ENCODE results near the gene CREBZF. TPM values are rescaled to one million over a fixed set of nuclear protein-coding genes. Genes with fewer than 3 reads are reported as not detected.

CREBZF gene
- total and polyA plus RNA-seq, 8 donors = 30.2 to 137 (median 119) TPM

DNA sequence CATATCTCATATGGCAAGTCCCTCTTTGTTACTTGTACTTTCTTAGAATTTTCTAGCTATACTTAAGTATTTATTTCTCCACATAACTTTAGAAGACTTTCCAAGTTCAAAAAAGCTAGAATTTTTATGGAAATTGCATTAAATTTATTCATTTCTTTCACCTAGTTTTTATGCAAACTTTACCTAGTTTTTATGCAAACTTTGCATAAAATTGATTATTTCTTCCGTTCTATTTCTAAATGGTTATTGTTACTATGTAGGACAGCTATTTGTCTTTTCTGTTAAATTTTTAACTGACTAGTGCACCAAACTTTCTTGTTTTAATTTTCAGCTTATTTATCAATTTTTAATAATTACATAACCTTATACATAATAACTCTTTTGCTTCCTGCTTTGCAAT lies 3.2 kb upstream of the CREBZF start:
- no peaks in the 10 kb centered on the region for H3K9me3 ChIP-seq
- TF ChIP-seq, protein P1, sequence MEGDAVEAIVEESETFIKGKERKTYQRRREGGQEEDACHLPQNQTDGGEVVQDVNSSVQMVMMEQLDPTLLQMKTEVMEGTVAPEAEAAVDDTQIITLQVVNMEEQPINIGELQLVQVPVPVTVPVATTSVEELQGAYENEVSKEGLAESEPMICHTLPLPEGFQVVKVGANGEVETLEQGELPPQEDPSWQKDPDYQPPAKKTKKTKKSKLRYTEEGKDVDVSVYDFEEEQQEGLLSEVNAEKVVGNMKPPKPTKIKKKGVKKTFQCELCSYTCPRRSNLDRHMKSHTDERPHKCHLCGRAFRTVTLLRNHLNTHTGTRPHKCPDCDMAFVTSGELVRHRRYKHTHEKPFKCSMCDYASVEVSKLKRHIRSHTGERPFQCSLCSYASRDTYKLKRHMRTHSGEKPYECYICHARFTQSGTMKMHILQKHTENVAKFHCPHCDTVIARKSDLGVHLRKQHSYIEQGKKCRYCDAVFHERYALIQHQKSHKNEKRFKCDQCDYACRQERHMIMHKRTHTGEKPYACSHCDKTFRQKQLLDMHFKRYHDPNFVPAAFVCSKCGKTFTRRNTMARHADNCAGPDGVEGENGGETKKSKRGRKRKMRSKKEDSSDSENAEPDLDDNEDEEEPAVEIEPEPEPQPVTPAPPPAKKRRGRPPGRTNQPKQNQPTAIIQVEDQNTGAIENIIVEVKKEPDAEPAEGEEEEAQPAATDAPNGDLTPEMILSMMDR (IDR thresholded peaks at IDR 0.05) = no peak
- H3K4me3 ChIP-seq = no peak overlapping the region
- H3K4me1 ChIP-seq = peaks cover 0 to 4% of the 10 kb centered on the region in 2 donors
- intact Hi-C loops (cut with DNase I) = no loop called here
- no peaks in the 10 kb centered on the region for H3K36me3 ChIP-seq
- DNase-seq = no peak
- H3K27ac ChIP-seq = no peak overlapping the region
- no peak for ATAC-seq
- H3K27me3 ChIP-seq = no peaks in the 10 kb centered on the region

DNA sequence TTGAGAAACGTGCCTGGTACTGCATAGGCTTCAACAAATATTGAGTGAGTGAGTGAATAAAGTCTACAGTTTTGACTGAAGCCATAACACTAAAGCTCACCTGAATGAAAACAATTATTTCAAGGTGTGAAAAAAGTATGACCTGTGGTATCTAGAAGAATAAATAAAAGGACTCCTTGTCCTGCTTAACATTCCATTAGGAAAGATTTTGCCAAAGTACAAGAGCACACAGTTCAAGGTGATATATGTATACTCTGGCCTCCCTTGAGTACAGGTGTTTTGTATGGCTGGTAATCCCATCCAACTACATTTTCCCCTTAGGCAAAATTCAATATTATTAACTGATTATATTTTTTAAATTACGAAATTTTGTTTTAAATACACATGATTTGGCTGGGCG lies 1.8 kb upstream of the CREBZF start:
- H3K27ac ChIP-seq = no peak overlapping the region
- no peak for ATAC-seq
- TF ChIP-seq, protein P1 (IDR thresholded peaks at IDR 0.05) = no peak
- no peaks in the 10 kb centered on the region for H3K27me3 ChIP-seq
- H3K36me3 ChIP-seq = no peaks in the 10 kb centered on the region
- peaks cover 13 to 18% of the 10 kb centered on the region in 2 donors for H3K4me1 ChIP-seq
- intact Hi-C loops (cut with DNase I) = no loop called here
- H3K9me3 ChIP-seq = no peaks in the 10 kb centered on the region
- DNase-seq = no peak
- H3K4me3 ChIP-seq = no peak overlapping the region

DNA sequence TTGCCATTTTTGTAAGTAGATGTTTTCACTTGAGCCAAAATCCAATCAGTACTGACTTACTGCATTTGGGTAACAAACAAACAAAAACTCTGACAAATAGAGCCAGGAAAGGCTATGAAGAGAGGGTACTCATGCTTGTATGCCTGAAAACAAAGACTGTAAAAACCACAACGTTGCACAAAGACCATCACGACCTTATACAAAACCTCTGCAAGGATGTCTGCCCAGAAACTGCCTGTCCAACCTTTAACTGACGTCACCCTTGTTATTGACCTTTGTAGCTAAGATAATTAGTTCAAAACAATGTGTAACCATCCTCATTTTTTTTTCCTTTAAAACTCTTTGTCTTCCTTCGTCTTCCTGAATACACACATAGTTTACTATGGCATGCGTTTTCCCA lies 804 bp upstream of the CREBZF start:
- intact Hi-C loops (cut with DNase I) = no loop called here
- peaks cover 16 to 28% of the 10 kb centered on the region in 2 donors for H3K4me1 ChIP-seq
- no peaks in the 10 kb centered on the region for H3K9me3 ChIP-seq
- H3K36me3 ChIP-seq = no peaks in the 10 kb centered on the region
- TF ChIP-seq, protein P1 (IDR thresholded peaks at IDR 0.05) = no peak
- no peak for ATAC-seq
- H3K4me3 ChIP-seq = peak overlapping the region in 1 of 2 donors; percentile 92
- H3K27me3 ChIP-seq = no peaks in the 10 kb centered on the region
- peak overlapping the region; percentile 98 to 99 for H3K27ac ChIP-seq
- no peak for DNase-seq

GRCh38 chr11:85663753-85664614 lies 945 bp downstream of the CREBZF start:
- Histone ChIP-seq H3K27ac (peak overlapping the region; percentile 98 to 99), H3K4me1 (peaks cover 18 to 46% of the 10 kb centered on the region in 2 donors), H3K36me3 (peaks cover 0 to 16% of the 10 kb centered on the region in 2 donors), H3K27me3 (no peaks in the 10 kb centered on the region), H3K9me3 (no peaks in the 10 kb centered on the region), H3K4me3 (peak overlapping the region; percentile 79 to 92)
- ATAC-seq (peak; percentile 81), DNase-seq (peak; percentile 70 to 95 (median 86))
- intact Hi-C loops (cut with DNase I) = no loop called here
- TF ChIP-seq, protein P1 (IDR thresholded peaks at IDR 0.05) = peak; percentile 41 to 52

DNA sequence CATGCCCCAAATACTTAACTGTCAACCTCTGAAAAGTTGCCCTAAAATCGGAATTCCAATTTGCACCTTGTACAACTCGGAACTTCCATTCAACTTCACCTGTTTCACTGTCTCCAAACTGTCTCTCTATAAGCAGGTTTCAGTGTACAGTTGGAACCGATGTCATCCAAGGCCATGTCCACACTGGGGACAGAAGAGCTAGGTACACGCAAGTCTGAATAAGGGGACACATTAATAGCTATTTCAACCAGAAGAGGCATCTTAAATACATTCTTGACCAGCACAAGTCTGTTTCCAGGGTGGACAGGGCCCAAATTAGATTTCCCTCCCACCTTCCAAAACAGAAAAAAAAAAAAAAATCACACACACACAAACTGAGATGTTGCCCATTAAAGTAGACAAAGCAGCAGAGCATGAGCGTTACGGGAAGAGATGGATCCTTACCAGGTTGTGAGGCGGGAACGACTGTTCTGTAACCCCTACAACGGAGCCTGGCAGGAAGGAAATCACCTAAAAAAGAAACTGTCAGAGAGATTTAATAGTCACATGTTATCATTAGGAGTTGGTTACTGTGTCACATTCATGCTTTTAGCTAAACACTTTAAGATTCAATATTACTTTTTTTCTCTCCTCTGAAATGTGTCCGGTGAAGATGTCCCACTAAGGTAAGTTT lies 1.7 kb downstream of the CREBZF start:
- no peak for DNase-seq
- H3K27ac ChIP-seq = peak overlapping the region; percentile 98 to 99
- H3K36me3 ChIP-seq = peaks cover 0 to 23% of the 10 kb centered on the region in 2 donors
- H3K4me3 ChIP-seq = peak overlapping the region; percentile 79 to 92
- TF ChIP-seq, protein P1 (IDR thresholded peaks at IDR 0.05) = no peak
- H3K27me3 ChIP-seq = no peaks in the 10 kb centered on the region
- peaks cover 18 to 52% of the 10 kb centered on the region in 2 donors for H3K4me1 ChIP-seq
- intact Hi-C loops (cut with DNase I) = no loop called here
- ATAC-seq = no peak
- H3K9me3 ChIP-seq = no peaks in the 10 kb centered on the region
